NAMALWA (cell line): Measurements from ENCODE around the gene ZNF554.
A peak's percentile ranks its signal among the peaks of the same experiment; 100 is the strongest.
"Not testable (repeated sequence)": the region's sequence is repeated elsewhere in the genome, so short reads cannot be mapped to it uniquely, and the experiment has no call there.

ENCODE experiments used
- DNase-seq: peaks from one replicate; pipeline ENCODE4 v3.0.0-alpha.2; 2015; ENCODE audit warnings: low spot score

The ZNF554 gene

GRCh38 chr19:2807379-2808128, 12.1 kb upstream of the ZNF554 start:
- no peak for DNase-seq

GRCh38 chr19:2808129-2808941, 11.3 kb upstream of the ZNF554 start:
- DNase-seq: no peak

- no peak for DNase-seq
Measured at GRCh38 chr19:2809387-2810140, 10.1 kb upstream of the ZNF554 start.

GRCh38 chr19:2810141-2811091, 9.3 kb upstream of the ZNF554 start:
- no peak for DNase-seq

GRCh38 chr19:2811221-2811722, 8.4 kb upstream of the ZNF554 start:
- no peak for DNase-seq

GRCh38 chr19:2811735-2812413, 7.8 kb upstream of the ZNF554 start:
- DNase-seq: no peak

GRCh38 chr19:2812414-2813234, 7.0 kb upstream of the ZNF554 start:
- no peak for DNase-seq

- DNase-seq: no peak
Measured at GRCh38 chr19:2813235-2814160, 6.2 kb upstream of the ZNF554 start.

GRCh38 chr19:2814426-2814825, 5.2 kb upstream of the ZNF554 start:
- no peak for DNase-seq

GRCh38 chr19:2815191-2815614, 4.5 kb upstream of the ZNF554 start:
- no peak for DNase-seq

GRCh38 chr19:2815923-2816322, 3.7 kb upstream of the ZNF554 start:
- DNase-seq: no peak

- DNase-seq: no peak
Measured at GRCh38 chr19:2816641-2817040, 3.0 kb upstream of the ZNF554 start.

GRCh38 chr19:2817237-2817829, 2.3 kb upstream of the ZNF554 start:
- DNase-seq: not testable (repeated sequence)

- DNase-seq: peak; percentile 57
Measured at GRCh38 chr19:2820112-2820702, 539 bp downstream of the ZNF554 start.

- DNase-seq: no peak
Measured at GRCh38 chr19:2822846-2823245, 3.2 kb downstream of the ZNF554 start.

- no peak for DNase-seq
Measured at GRCh38 chr19:2823646-2824045, 4.0 kb downstream of the ZNF554 start.

- no peak for DNase-seq
Measured at GRCh38 chr19:2824129-2824528, 4.5 kb downstream of the ZNF554 start.

- DNase-seq: no peak
Measured at GRCh38 chr19:2827022-2827421, 7.4 kb downstream of the ZNF554 start.
